Activated T-cell treated with anti-CD3 and anti-CD28 coated beads, Interleukin-2, amount 50 U/mL, for 24 hours (primary cell): ENCODE results near the gene SUFU.
"Not testable (repeated sequence)": the region's sequence is repeated elsewhere in the genome, so short reads cannot be mapped to it uniquely, and the experiment has no call there.

Experiments
- DNase-seq: peaks from one replicate; pipeline ENCODE4 v3.0.0-alpha.2; 2020
- H3K27ac Mint-ChIP-seq: 2 replicates; pipeline ENCODE4 v1.8.0; 2020; ENCODE audit warnings: mild to moderate bottlenecking, mixed read lengths
- H3K27me3 Mint-ChIP-seq: 2 replicates; pipeline ENCODE4 v1.8.0; 2020; ENCODE audit warnings: mixed read lengths
- H3K36me3 Mint-ChIP-seq: 2 replicates; pipeline ENCODE4 v1.8.0; 2020; ENCODE audit warnings: low read depth, mixed read lengths
- H3K4me1 Mint-ChIP-seq: 2 replicates; pipeline ENCODE4 v1.8.0; 2020; ENCODE audit warnings: low read depth, mixed read lengths
- H3K4me3 Mint-ChIP-seq: 2 replicates; pipeline ENCODE4 v1.8.0; 2020; ENCODE audit warnings: mild to moderate bottlenecking, moderate library complexity, mixed read lengths
- H3K9me3 Mint-ChIP-seq: 2 replicates; pipeline ENCODE4 v1.8.0; 2020; ENCODE audit warnings: mixed read lengths

Gene SUFU

GRCh38 chr10:102515724-102516123, 12.0 kb downstream of the SUFU start:
- no peaks in the 10 kb centered on the region for H3K9me3 Mint-ChIP-seq
- H3K27me3 Mint-ChIP-seq, result no peaks in the 10 kb centered on the region
- H3K36me3 Mint-ChIP-seq, result peaks cover 50% of the 10 kb centered on the region
- peaks cover 12% of the 10 kb centered on the region for H3K4me1 Mint-ChIP-seq
- no peak overlapping the region for H3K27ac Mint-ChIP-seq
- no peak for DNase-seq
- no peak overlapping the region for H3K4me3 Mint-ChIP-seq

GRCh38 chr10:102517553-102517952, 13.8 kb downstream of the SUFU start:
- no peak overlapping the region for H3K27ac Mint-ChIP-seq
- no peaks in the 10 kb centered on the region for H3K27me3 Mint-ChIP-seq
- peaks cover 35% of the 10 kb centered on the region for H3K36me3 Mint-ChIP-seq
- no peak overlapping the region for H3K4me3 Mint-ChIP-seq
- H3K4me1 Mint-ChIP-seq, result peaks cover 2% of the 10 kb centered on the region
- no peak for DNase-seq
- H3K9me3 Mint-ChIP-seq, result no peaks in the 10 kb centered on the region

DNA sequence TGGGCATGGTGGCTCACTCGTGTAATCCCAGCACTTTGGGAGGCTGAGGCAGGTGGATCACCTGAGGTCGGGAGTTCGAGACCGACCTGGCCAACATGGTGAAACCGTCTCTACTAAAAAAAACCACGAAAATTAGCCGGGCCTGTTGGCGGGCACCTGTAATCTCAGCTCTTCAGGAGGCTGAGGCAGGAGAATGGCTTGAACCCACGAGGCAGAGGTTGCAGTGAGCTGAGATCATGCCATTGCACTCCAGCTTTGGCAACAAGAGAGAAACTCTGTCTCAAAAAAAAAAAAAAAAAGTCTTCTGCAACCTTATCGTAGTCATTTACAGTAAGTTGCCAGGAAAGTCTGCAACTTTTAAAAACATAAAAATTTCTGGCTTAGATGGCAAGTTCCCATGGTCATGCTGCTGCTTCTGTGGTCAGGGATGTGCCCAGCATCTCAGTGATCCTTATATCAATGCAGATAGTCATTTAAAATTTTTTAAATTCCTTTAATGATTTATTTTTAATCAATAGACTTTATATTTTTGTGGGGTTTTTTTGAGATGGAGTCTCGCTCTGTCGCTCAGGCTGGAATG, 15.6 kb downstream of the SUFU start:
- Mint-ChIP-seq H3K27me3 (no peaks in the 10 kb centered on the region), H3K4me3 (no peak overlapping the region), H3K9me3 (no peaks in the 10 kb centered on the region), H3K4me1 (peaks cover 6% of the 10 kb centered on the region), H3K36me3 (peaks cover 27% of the 10 kb centered on the region), H3K27ac (no peak overlapping the region)
- no peak for DNase-seq

- Mint-ChIP-seq H3K4me3 (no peak overlapping the region), H3K27ac (peak overlapping the region; percentile 11), H3K9me3 (no peaks in the 10 kb centered on the region), H3K36me3 (peaks cover 24% of the 10 kb centered on the region), H3K27me3 (no peaks in the 10 kb centered on the region), H3K4me1 (peaks cover 10% of the 10 kb centered on the region)
- DNase-seq, result no peak
Observed at GRCh38 chr10:102522874-102523249, 19.1 kb downstream of the SUFU start.

- Mint-ChIP-seq H3K27me3 (no peaks in the 10 kb centered on the region), H3K4me3 (no peak overlapping the region), H3K4me1 (peaks cover 10% of the 10 kb centered on the region), H3K27ac (no peak overlapping the region), H3K9me3 (no peaks in the 10 kb centered on the region), H3K36me3 (peaks cover 24% of the 10 kb centered on the region)
- DNase-seq, result no peak
Observed at GRCh38 chr10:102523250-102524029, 19.7 kb downstream of the SUFU start.

GRCh38 chr10:102524746-102525145, 21.0 kb downstream of the SUFU start:
- H3K27ac Mint-ChIP-seq, result no peak overlapping the region
- no peak for DNase-seq

DNA sequence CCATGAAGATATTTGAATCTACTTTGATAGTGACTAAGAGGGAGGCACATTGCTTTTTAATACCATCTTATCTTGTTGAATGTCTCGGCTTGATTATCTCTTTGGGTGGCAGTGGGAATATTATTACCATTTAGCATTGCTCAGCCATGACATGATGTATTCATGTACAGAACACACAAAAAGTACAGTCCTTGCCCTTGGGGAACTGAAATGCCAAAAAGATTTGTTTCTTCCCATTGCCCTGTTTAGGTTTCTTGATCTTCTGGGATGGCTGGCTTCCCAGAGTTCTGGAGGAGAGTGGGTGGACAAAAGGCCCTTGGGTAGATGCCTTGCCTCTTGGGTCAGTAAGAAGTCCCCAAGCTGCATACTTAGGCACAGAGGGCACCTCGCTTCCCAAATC, 23.8 kb downstream of the SUFU start:
- Mint-ChIP-seq H3K4me3 (no peak overlapping the region), H3K27ac (no peak overlapping the region), H3K27me3 (no peaks in the 10 kb centered on the region), H3K36me3 (peaks cover 21% of the 10 kb centered on the region), H3K4me1 (peaks cover 11% of the 10 kb centered on the region), H3K9me3 (no peaks in the 10 kb centered on the region)
- DNase-seq, result no peak

More at GRCh38 chr10:102524746-102525145, 21.0 kb downstream of the SUFU start:
- no peak overlapping the region for H3K4me3 Mint-ChIP-seq
- no peaks in the 10 kb centered on the region for H3K27me3 Mint-ChIP-seq
- peaks cover 12% of the 10 kb centered on the region for H3K4me1 Mint-ChIP-seq
- H3K9me3 Mint-ChIP-seq, result no peaks in the 10 kb centered on the region
- peaks cover 24% of the 10 kb centered on the region for H3K36me3 Mint-ChIP-seq

GRCh38 chr10:102534333-102534732, 30.6 kb downstream of the SUFU start:
- H3K27ac Mint-ChIP-seq, result no peak overlapping the region
- no peaks in the 10 kb centered on the region for H3K9me3 Mint-ChIP-seq
- H3K36me3 Mint-ChIP-seq, result peaks cover 2% of the 10 kb centered on the region
- H3K4me3 Mint-ChIP-seq, result no peak overlapping the region
- no peak for DNase-seq
- H3K4me1 Mint-ChIP-seq, result peaks cover 5% of the 10 kb centered on the region
- no peaks in the 10 kb centered on the region for H3K27me3 Mint-ChIP-seq

- not testable (repeated sequence) for H3K36me3 Mint-ChIP-seq, H3K27ac Mint-ChIP-seq, H3K27me3 Mint-ChIP-seq, H3K4me1 Mint-ChIP-seq, DNase-seq, H3K9me3 Mint-ChIP-seq, H3K4me3 Mint-ChIP-seq
Observed at GRCh38 chr10:102534966-102535365, 31.2 kb downstream of the SUFU start.

DNA sequence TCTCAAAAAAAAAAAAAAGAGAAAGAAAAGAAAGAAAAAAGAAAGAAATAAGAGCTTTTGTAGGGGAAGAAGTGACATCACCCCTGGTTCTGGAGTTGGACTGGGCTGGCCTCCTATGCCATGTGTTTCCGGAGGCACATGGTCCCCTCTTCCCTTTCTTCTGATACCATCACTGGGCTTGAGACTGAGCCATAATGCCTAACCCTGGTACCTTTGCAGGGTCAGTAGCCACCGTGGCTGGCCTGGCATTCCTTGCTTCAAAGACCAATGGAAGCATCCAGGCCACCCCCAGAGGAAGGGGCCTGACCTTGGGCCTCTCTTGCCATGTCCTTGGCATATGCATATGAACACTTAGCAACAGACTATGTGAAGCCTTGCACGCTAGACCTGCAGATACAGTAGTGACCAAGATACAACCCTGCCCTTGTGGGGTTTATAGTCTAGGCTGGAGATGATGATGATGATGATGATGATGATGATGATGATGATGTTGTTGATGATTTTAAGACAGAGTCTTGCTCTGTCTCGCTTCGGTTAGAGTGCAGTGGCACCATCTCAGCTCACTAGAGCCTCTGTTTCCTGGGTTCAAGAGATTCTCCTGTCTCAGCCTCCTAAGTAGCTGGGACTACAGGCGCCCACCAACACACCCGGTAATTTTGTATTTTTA, 31.8 kb downstream of the SUFU start:
- DNase-seq, result no peak
- Mint-ChIP-seq H3K27ac (no peak overlapping the region), H3K4me3 (no peak overlapping the region), H3K27me3 (no peaks in the 10 kb centered on the region), H3K36me3 (peaks cover 2% of the 10 kb centered on the region), H3K9me3 (no peaks in the 10 kb centered on the region), H3K4me1 (peaks cover 9% of the 10 kb centered on the region)

GRCh38 chr10:102537367-102537766, 33.6 kb downstream of the SUFU start:
- H3K4me3 Mint-ChIP-seq, result no peak overlapping the region
- peaks cover 12% of the 10 kb centered on the region for H3K4me1 Mint-ChIP-seq
- no peaks in the 10 kb centered on the region for H3K9me3 Mint-ChIP-seq
- H3K27ac Mint-ChIP-seq, result no peak overlapping the region
- no peak for DNase-seq
- H3K36me3 Mint-ChIP-seq, result peaks cover 2% of the 10 kb centered on the region
- no peaks in the 10 kb centered on the region for H3K27me3 Mint-ChIP-seq

DNA sequence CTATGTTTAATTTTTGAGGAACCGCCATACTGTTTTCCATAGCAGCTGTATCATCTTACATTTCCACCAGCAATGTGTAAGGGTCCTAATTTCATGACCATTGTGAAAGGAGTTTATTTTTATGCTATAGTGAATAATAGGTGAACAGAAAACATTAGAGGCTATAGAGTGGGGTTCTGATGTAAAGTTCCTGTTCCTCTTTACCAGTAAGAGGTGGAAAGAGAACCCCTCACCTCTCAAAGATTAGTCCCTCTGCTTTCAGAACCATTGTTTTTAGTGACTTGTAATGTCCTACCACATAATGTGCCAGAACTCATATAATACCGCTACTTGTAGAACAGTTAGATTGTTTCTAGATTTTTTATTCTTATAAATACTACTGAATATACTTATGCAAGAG, 34.2 kb downstream of the SUFU start:
- peaks cover 2% of the 10 kb centered on the region for H3K36me3 Mint-ChIP-seq
- no peaks in the 10 kb centered on the region for H3K9me3 Mint-ChIP-seq
- H3K27ac Mint-ChIP-seq, result no peak overlapping the region
- DNase-seq, result no peak
- no peaks in the 10 kb centered on the region for H3K27me3 Mint-ChIP-seq
- peaks cover 16% of the 10 kb centered on the region for H3K4me1 Mint-ChIP-seq
- H3K4me3 Mint-ChIP-seq, result no peak overlapping the region

DNA sequence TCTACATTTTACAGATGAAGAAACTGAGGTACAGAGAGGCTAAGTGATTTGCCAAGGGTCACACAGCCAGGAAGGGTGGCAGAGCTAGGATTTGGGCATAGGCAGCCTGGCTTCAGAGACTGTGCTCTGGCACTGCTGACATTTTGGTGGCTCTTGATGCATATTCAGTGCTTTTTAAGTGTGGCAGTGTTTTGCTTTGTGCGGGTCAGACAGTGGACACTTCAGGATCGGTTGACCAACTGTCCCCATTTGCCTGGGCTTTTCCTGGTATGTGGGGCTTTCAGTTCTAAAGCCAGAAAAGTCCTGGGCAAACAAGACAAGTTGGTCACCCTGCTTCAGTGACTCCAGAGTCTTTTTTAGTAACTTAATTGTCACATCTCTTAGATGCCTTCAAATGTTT, 35.0 kb downstream of the SUFU start:
- no peaks in the 10 kb centered on the region for H3K9me3 Mint-ChIP-seq

DNA sequence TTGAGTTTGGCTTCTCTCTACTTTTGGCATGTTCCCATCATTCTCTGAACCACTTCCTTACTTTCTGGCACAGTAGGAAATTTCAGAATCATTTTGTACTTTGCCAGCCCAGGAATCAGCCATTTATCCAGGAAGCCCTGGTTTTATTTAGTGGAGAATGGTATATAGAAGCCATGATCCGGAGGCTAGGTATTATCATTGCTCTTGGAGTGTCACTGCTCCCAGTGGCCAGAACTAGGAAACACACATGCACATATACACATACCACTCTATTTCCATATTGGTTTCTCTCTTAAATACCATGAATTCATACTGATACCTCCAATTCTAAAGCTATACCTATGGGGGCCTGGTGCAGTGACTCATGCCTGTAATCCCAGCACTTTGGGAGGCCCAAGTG, 36.3 kb downstream of the SUFU start:
- DNase-seq, result no peak
- Mint-ChIP-seq H3K4me3 (no peak overlapping the region), H3K9me3 (no peaks in the 10 kb centered on the region), H3K27me3 (no peaks in the 10 kb centered on the region), H3K4me1 (peaks cover 18% of the 10 kb centered on the region), H3K27ac (no peak overlapping the region), H3K36me3 (peaks cover 2% of the 10 kb centered on the region)

More for the DNA sequence above, 35.0 kb downstream of the SUFU start:
- Mint-ChIP-seq H3K4me1 (peaks cover 18% of the 10 kb centered on the region), H3K27ac (peak overlapping the region; percentile 14), H3K4me3 (no peak overlapping the region), H3K27me3 (no peaks in the 10 kb centered on the region), H3K36me3 (peaks cover 2% of the 10 kb centered on the region)
- DNase-seq, result no peak

DNA sequence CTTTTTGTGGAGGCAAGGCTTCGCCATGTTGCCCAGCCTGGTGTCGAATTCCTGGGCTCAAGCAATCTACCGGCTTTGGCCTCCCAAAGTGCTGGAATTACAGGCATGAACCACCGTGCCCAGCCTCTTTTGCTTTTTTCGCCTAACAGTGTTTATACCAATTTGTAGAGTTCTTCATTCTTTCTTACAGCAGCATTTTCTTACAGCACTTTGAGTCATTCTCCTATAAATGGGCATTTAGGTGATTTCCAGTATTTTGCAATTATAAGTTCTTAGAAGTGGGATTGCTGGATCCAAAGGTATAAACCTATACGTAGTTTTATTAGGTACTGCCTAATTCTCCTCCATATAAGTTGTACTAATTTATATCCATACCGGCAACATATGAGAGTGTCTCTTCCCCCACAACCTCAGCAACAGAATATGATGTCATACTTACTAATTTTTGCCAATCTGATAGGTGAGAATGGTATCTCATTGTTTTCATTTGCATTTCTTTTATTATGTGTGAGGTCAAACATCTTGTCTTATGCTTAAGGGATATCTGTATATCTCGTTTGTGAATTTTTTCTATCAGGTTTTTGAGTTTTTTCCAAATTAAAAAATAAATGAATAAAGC, 39.1 kb downstream of the SUFU start:
- Mint-ChIP-seq H3K27me3 (no peaks in the 10 kb centered on the region), H3K9me3 (no peaks in the 10 kb centered on the region), H3K4me1 (peaks cover 13% of the 10 kb centered on the region), H3K4me3 (no peak overlapping the region), H3K36me3 (no peaks in the 10 kb centered on the region), H3K27ac (no peak overlapping the region)
- DNase-seq, result no peak
